Left renal cortex interstitium (tissue), 4 donors: ENCODE measurements around the gene TEAD1. TPM values are rescaled to one million over a fixed set of nuclear protein-coding genes. Genes with fewer than 3 reads are reported as not detected.
A peak's percentile ranks its signal among the peaks of the same experiment; 100 is the strongest.
"Not testable (repeated sequence)": the region's sequence is repeated elsewhere in the genome, so short reads cannot be mapped to it uniquely, and the experiment has no call there.

ENCODE experiments used
- DNase-seq, 4 donors: peaks; one replicate each; pipeline ENCODE4 v3.0.0-alpha.2; 2013; ENCODE audit warnings: low read depth in 4 of 4, low spot score in 2 of 4, missing footprints in 1 of 4
- polyA plus RNA-seq, 4 donors: library from polyadenylated mRNA; unstranded; fragments of 120-200 nt; gene quantifications; one replicate each; pipeline ENCODE4 v1.2.1, GENCODE V29; 2013; ENCODE audit not compliant: insufficient read length in 4 of 4

TEAD1 gene
- polyA plus RNA-seq, 4 donors = 77.4 to 91.7 (median 86.5) TPM

- no peak for DNase-seq
Measured at GRCh38 chr11:12853652-12854296, 179.6 kb downstream of the TEAD1 start.

- no peak for DNase-seq
Measured at GRCh38 chr11:12854297-12854661, 180.1 kb downstream of the TEAD1 start.

DNA sequence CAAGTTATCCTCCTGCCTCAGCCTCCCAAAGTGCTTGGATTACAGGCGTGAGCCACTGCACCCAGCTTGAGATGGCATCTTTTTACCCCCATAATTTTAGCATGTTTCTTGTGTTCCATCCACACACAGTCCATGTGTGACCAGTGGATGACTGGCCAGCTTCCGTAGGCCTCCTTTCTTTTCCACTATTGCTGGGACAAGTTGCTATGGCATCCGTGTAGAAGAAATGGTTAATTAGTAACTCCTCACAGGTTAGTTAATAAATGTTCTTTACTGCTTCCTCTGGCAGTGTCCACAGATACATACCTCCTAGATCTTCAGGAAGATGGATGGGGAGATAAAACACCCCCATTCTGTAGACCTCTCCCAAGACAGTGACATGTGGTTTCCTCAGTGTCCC lies 180.6 kb downstream of the TEAD1 start:
- DNase-seq = no peak

DNA sequence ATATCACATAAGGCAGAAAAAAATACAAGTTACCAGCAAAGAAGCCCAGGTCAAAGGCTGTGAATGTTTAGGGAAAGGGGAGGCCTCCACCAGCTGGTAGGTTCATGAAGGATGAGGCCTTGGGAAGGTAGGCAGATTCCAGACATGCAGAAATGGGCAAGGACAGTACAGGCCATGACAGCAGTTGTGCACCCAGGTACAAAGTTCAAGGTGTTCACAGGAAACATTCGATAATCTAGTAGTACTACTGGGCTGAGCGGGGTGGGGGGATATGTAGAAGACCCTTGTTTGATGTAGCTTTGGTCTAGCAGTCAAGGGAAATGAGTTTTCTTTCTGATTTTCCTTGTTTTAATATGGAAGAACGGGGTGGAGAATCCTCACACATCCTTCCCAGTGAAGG lies 182.1 kb downstream of the TEAD1 start:
- DNase-seq = no peak

GRCh38 chr11:12857572-12857971 lies 183.4 kb downstream of the TEAD1 start:
- DNase-seq = no peak

- DNase-seq = no peak
Measured at GRCh38 chr11:12859872-12860657, 185.8 kb downstream of the TEAD1 start.

- no peak for DNase-seq
Measured at GRCh38 chr11:12860827-12861226, 186.6 kb downstream of the TEAD1 start.

DNA sequence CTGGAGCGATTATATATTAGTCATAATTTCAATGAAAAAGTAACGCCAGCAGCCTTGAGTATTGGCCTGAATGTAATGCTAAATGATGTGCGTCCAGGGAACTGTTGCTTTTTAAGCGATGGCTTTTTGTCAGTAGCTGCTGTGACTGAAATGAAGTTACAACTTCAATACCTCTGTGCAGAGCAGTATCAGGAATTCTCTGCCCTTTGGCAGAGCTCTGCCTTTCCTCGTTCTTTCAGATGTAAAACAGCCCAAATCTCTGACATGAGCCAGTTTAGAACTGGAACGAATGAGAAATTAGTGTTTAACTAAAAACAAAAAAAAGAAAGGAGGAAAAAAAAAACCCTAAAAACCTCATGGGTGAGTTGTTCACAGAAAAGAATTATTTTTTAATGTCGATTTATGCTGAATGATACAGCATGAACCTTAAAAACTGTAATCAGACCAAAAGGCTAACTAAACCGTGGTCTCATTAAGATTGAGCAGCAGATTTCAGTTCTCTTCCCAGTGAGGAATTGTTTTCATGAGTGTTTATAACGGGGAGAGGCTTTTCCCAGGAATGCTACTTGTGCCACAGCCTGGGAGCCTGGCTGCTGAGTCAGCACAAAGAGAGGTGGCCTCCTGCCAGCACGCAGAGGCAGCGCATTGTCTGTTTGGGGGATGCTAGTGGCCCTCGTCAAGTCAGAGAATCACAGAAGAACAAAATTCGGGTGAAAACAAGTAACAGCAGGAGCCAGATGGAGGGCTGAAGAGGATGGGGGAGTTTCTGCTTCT lies 188.7 kb downstream of the TEAD1 start:
- DNase-seq = peak in 1 of 4 donors; percentile 62

DNA sequence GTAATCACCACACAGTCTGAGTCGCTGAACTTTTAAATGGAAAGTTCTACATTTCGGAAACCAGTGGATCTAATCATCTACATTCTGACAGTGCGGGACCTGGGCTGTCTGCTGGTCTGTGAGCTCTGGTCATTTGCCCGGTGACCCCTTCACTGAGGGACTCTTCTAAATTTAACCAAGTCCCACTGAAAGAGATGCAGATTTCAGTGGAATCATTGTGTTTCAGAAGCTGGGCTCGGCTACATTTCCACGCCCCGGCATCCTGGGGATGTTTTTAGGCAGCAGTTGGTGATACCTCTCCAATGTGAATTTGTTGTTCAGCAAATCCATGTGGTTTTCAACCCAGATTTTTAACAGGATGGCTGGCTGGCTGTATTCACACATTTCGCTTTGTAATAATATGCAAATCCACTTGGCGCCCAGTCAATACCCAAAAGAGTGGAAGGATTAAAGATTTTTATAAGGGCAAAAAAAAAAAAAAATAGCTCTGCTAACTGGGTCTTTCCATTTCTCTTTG lies 189.4 kb downstream of the TEAD1 start:
- no peak for DNase-seq

GRCh38 chr11:12864316-12865156 lies 190.3 kb downstream of the TEAD1 start:
- no peak for DNase-seq

- DNase-seq = no peak
Measured at GRCh38 chr11:12865863-12866595, 191.8 kb downstream of the TEAD1 start.

DNA sequence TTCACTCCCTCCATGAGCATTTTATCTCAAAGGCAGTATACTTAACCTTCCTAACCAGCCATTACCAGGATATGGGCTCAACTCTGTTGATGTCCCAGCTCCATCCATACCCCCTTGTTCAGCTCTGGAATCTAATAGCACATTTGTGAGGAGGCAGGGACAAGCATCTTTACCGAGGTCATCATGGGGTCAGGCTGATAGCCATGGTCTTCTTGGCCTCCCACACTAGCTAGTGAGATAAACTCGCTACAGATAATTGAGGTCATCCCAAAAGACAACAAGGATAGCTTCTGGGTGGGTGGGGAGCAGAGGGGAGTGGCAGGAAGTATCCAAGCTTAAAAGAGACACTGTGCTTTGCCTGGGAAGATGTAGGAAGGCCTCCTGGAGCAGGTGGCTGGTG lies 193.3 kb downstream of the TEAD1 start:
- no peak for DNase-seq

- no peak for DNase-seq
Measured at GRCh38 chr11:12868315-12869073, 194.3 kb downstream of the TEAD1 start.

GRCh38 chr11:12871241-12871640 lies 197.0 kb downstream of the TEAD1 start:
- DNase-seq = no peak

- no peak for DNase-seq
Measured at GRCh38 chr11:12871788-12872321, 197.6 kb downstream of the TEAD1 start.

DNA sequence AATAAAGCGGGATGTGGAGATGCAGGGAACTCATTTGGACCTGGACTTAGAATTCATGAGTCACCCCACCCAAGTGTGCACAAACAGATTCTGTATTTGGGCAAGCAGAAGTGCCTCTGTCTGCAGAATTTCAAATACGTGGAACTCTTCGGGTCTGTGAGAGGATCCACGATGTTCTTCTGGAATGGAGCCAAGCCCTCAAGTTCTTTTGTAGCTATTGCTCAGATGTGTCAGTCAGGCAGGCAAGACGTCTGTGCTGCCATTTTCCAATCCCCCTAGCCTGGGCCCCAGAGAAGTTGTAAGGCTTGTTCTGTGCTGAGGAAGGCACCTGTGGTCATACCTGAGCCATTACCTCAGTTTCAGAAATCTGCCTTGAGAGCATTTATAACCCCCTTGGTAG lies 202.1 kb downstream of the TEAD1 start:
- no peak for DNase-seq

GRCh38 chr11:12876988-12877387 lies 202.8 kb downstream of the TEAD1 start:
- no peak for DNase-seq

DNA sequence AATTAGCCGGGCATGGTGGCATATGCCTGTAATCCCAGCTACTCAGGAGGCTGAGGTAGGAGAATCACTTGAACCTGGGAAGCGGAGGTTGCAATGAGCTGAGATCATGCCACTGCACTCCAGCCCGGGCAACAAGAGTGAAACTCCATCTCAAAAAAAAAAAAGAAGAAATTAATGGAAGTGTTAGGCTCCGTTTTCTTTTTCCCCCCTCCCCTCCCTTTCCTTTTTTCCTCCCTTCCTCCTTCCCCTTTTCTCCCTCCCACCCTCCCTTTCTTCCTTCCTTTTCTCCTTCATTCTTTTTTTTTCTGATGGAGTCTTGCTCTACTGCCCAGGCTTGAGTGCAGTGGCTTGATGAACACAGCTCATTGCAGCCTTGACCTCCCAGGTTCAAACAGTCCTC lies 203.3 kb downstream of the TEAD1 start:
- not testable (repeated sequence) for DNase-seq

DNA sequence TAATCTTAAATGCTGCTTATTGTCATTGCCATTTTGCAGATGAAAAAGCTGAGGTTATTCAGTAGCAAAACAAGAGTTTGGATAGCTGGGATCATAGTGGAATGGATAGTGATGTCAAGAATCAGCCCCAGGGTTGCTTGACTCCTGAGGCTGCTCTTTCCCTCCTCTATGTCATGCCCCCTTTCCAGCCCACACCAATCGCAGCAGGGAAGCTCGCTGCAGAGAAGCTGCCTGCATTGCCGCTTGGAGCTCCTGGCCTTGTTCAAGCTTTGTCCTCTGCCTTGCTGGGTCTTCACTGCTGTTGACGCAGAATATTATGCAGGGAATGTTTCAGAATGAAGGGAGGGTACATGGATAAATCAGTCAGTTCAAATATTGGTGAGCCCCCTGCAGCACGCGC lies 206.1 kb downstream of the TEAD1 start:
- DNase-seq = no peak
